SK-N-SH treated with all-trans-retinoic acid at 6 μM for 48 hours (cell line): ENCODE data around the gene C9orf78.

Experiments used
- ATAC-seq: fragments of 200-7000 bp; cut with Tn5 transposase; 3 replicates; pipeline ENCODE4 v1.9.1; 2020; ENCODE audit warnings: mild to moderate bottlenecking, moderate library complexity
- ARNTL ChIP-seq: fragments of 450-650 bp; formaldehyde crosslinking; IDR thresholded peaks from 2 replicates; pipeline ENCODE4 v1.5.0; 2020; ENCODE audit warnings: low read depth, mild to moderate bottlenecking, moderate library complexity, borderline replicate concordance
- BACH2 ChIP-seq: fragments of 250-450 bp; sonication (Bioruptor Pico); IDR thresholded peaks from 2 replicates; pipeline ENCODE4 v1.9.0; 2021; ENCODE audit warnings: mild to moderate bottlenecking, borderline replicate concordance
- CREB5 ChIP-seq: fragments of 250-450 bp; sonication (Bioruptor Pico); IDR thresholded peaks from 2 replicates; pipeline ENCODE4 v1.5.1; 2020; ENCODE audit warnings: low read depth, mild to moderate bottlenecking, moderate library complexity
- CSDC2 ChIP-seq: fragments of 250-450 bp; sonication (Bioruptor Pico); IDR thresholded peaks from 2 replicates; pipeline ENCODE4 v1.5.0; 2020; ENCODE audit warnings: mild to moderate bottlenecking, moderate library complexity
- CSRNP3 ChIP-seq: fragments of 250-450 bp; sonication (Bioruptor Pico); IDR thresholded peaks from 2 replicates; pipeline ENCODE4 v1.5.1; 2021; ENCODE audit warnings: mild to moderate bottlenecking, moderate library complexity
- ESRRG ChIP-seq: fragments of 250-450 bp; sonication (Bioruptor Pico); IDR thresholded peaks from 2 replicates; pipeline ENCODE4 v1.6.1; 2021; ENCODE audit warnings: mild to moderate bottlenecking
- GLIS3 ChIP-seq: fragments of 250-450 bp; sonication (Bioruptor Pico); IDR thresholded peaks from 2 replicates; pipeline ENCODE4 v1.5.0; 2020; ENCODE audit warnings: mild to moderate bottlenecking, moderate library complexity
- PATZ1 ChIP-seq: fragments of 250-450 bp; sonication (Bioruptor Pico); IDR thresholded peaks from 2 replicates; pipeline ENCODE4 v1.8.0; 2020; ENCODE audit warnings: mild to moderate bottlenecking, moderate library complexity, borderline replicate concordance
- POU6F1 ChIP-seq: fragments of 250-450 bp; sonication (Bioruptor Pico); IDR thresholded peaks from 2 replicates; pipeline ENCODE4 v1.8.0; 2021; ENCODE audit warnings: low read depth, mild to moderate bottlenecking, moderate library complexity, borderline replicate concordance
- PPARA ChIP-seq: fragments of 250-450 bp; sonication (Bioruptor Pico); IDR thresholded peaks from 2 replicates; pipeline ENCODE4 v1.5.0; 2020; ENCODE audit warnings: mild to moderate bottlenecking, borderline replicate concordance
- RARB ChIP-seq: fragments of 250-450 bp; sonication (Bioruptor Pico); IDR thresholded peaks from 2 replicates; pipeline ENCODE4 v1.8.0; 2021; ENCODE audit warnings: mild to moderate bottlenecking, moderate library complexity
- TCF4 ChIP-seq: fragments of 250-450 bp; sonication (Bioruptor Pico); IDR thresholded peaks from 2 replicates; pipeline ENCODE4 v1.8.0; 2021; ENCODE audit warnings: mild to moderate bottlenecking, moderate library complexity, borderline replicate concordance
- TOX ChIP-seq: fragments of 250-450 bp; sonication (Bioruptor Pico); IDR thresholded peaks from 2 replicates; pipeline ENCODE4 v1.8.0; 2021; ENCODE audit warnings: mild to moderate bottlenecking, moderate library complexity, borderline replicate concordance
- ZC3H10 ChIP-seq: fragments of 250-450 bp; sonication (Bioruptor Pico); IDR thresholded peaks from 2 replicates; pipeline ENCODE4 v1.5.1; 2021; ENCODE audit warnings: mild to moderate bottlenecking, moderate library complexity
- ZFP3 ChIP-seq: fragments of 250-450 bp; sonication (Bioruptor Pico); IDR thresholded peaks from 2 replicates; pipeline ENCODE4 v1.5.0; 2020; ENCODE audit warnings: mild to moderate bottlenecking, moderate library complexity
- ZFP30 ChIP-seq: fragments of 450-650 bp; formaldehyde crosslinking; IDR thresholded peaks from 2 replicates; pipeline ENCODE4 v1.5.0; 2022; ENCODE audit warnings: mild to moderate bottlenecking, moderate library complexity
- ZNF565 ChIP-seq: fragments of 450-650 bp; formaldehyde crosslinking; conservative IDR thresholded peaks from 2 replicates; pipeline ENCODE4 v1.5.0; 2020; ENCODE audit warnings: low read depth, mild to moderate bottlenecking, moderate library complexity
- ZNF70 ChIP-seq: fragments of 450-650 bp; formaldehyde crosslinking; IDR thresholded peaks from 2 replicates; pipeline ENCODE4 v1.5.0; 2020; ENCODE audit warnings: mild to moderate bottlenecking, moderate library complexity
- ZNF8 ChIP-seq: fragments of 450-650 bp; formaldehyde crosslinking; IDR thresholded peaks from 2 replicates; pipeline ENCODE4 v1.5.0; 2020; ENCODE audit warnings: mild to moderate bottlenecking, moderate library complexity
- TF ChIP-seq, protein P1 (sequence below): fragments of 250-450 bp; sonication (Bioruptor Pico); IDR thresholded peaks from 2 replicates; pipeline ENCODE4 v1.5.0; 2020; ENCODE audit warnings: mild to moderate bottlenecking, moderate library complexity

The C9orf78 gene

GRCh38 chr9:129781131-129781530 lies 53.9 kb downstream of the C9orf78 start:
- ATAC-seq = no peak
- TF ChIP-seq GLIS3 (no peak), TOX (no peak)

DNA sequence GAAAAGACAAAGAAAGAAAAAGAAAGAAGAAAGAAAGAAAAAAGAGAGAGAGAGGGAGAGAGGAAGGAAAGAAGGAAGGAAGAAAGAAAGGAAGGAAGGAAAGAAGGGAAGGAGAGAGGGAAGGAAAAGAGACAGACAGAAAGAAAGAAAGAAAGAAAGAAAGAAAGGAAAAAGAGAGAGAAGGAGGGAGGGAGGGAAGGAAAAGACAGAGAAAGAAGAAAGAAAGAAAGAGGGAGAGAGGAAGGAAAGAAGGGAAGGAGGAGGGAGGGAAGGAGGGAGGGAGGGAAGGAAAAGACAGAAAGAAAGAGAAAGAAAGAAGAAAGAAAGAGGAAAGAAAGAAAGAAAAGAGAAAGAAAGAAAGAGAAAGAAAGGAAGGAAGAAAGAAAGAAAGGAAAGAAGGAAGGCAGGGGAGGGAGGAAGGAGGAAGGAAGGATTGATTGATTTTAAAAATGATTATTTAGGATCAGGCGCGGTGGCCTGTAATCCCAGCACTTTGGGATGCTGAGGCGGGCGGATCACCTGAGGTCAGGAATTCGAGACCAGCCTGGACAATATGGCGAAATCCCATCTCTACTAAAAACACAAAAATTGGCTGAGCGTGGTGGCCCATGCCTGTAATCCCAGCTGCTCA lies 55.4 kb downstream of the C9orf78 start:
- no peak for TF ChIP-seq PATZ1 (CRISPR knock-in tag)
- TF ChIP-seq CSRNP3 (CRISPR knock-in tag) = no peak
- TF ChIP-seq ZFP30 (CRISPR knock-in tag) = no peak
- no peak for TF ChIP-seq ZNF565 (CRISPR knock-in tag)
- no peak for TF ChIP-seq TOX
- TF ChIP-seq ESRRG (CRISPR knock-in tag) = no peak
- no peak for TF ChIP-seq PPARA (CRISPR knock-in tag)
- TF ChIP-seq, protein P1, sequence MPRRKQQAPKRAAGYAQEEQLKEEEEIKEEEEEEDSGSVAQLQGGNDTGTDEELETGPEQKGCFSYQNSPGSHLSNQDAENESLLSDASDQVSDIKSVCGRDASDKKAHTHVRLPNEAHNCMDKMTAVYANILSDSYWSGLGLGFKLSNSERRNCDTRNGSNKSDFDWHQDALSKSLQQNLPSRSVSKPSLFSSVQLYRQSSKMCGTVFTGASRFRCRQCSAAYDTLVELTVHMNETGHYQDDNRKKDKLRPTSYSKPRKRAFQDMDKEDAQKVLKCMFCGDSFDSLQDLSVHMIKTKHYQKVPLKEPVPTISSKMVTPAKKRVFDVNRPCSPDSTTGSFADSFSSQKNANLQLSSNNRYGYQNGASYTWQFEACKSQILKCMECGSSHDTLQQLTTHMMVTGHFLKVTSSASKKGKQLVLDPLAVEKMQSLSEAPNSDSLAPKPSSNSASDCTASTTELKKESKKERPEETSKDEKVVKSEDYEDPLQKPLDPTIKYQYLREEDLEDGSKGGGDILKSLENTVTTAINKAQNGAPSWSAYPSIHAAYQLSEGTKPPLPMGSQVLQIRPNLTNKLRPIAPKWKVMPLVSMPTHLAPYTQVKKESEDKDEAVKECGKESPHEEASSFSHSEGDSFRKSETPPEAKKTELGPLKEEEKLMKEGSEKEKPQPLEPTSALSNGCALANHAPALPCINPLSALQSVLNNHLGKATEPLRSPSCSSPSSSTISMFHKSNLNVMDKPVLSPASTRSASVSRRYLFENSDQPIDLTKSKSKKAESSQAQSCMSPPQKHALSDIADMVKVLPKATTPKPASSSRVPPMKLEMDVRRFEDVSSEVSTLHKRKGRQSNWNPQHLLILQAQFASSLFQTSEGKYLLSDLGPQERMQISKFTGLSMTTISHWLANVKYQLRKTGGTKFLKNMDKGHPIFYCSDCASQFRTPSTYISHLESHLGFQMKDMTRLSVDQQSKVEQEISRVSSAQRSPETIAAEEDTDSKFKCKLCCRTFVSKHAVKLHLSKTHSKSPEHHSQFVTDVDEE (CRISPR knock-in tag) = no peak
- TF ChIP-seq ZFP3 (CRISPR knock-in tag) = no peak
- TF ChIP-seq CSDC2 = no peak
- no peak for TF ChIP-seq GLIS3
- no peak for TF ChIP-seq ARNTL (CRISPR knock-in tag)
- TF ChIP-seq ZNF8 (CRISPR knock-in tag) = no peak
- no peak for TF ChIP-seq TCF4 (CRISPR knock-in tag)
- TF ChIP-seq BACH2 = no peak
- TF ChIP-seq ZNF70 = no peak
- no peak for ATAC-seq

DNA sequence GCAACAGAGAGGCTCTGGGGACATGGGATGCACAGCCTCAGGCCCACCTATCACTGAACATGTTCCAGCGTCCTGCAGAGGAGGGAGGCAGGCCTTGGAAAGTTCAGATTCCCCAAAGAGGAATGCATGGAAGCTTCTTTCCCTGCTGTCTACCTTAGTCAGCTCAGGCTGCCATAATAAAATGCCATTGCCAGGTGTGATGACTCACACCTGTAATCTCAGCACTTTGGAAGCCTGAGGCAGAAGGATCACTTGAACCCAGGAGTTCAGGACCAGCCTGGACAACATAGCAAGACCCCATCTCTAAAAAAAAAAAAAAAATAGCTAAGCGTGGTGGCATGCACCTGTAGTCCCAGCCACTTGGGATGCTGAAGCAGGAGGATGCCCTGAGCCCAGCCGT lies 56.6 kb downstream of the C9orf78 start:
- ATAC-seq = no peak
- no peak for TF ChIP-seq ESRRG (CRISPR knock-in tag)
- TF ChIP-seq TCF4 (CRISPR knock-in tag) = no peak
- no peak for TF ChIP-seq CSDC2
- no peak for TF ChIP-seq CREB5 (CRISPR knock-in tag)
- TF ChIP-seq RARB (CRISPR knock-in tag) = no peak
- no peak for TF ChIP-seq CSRNP3 (CRISPR knock-in tag)
- no peak for TF ChIP-seq ZFP30 (CRISPR knock-in tag)
- TF ChIP-seq POU6F1 = no peak
- TF ChIP-seq ZFP3 (CRISPR knock-in tag) = no peak
- no peak for TF ChIP-seq ARNTL (CRISPR knock-in tag)
- no peak for TF ChIP-seq ZC3H10 (CRISPR knock-in tag)
- TF ChIP-seq PATZ1 (CRISPR knock-in tag) = no peak
